Vein endothelial cell (primary cell): ENCODE results near the gene LRRC8D. TPM values are rescaled to one million over a fixed set of nuclear protein-coding genes. Genes with fewer than 3 reads are reported as not detected.

Source experiments
- total RNA-seq: library from RNA; depleted of rRNA; stranded (reverse); fragments of >200 nt; gene quantifications from 2 replicates; pipeline ENCODE4 v1.2.3, GENCODE V29; 2012

The LRRC8D gene
- total RNA-seq, result 27.1 and 28.5 TPM in 2 replicates

DNA sequence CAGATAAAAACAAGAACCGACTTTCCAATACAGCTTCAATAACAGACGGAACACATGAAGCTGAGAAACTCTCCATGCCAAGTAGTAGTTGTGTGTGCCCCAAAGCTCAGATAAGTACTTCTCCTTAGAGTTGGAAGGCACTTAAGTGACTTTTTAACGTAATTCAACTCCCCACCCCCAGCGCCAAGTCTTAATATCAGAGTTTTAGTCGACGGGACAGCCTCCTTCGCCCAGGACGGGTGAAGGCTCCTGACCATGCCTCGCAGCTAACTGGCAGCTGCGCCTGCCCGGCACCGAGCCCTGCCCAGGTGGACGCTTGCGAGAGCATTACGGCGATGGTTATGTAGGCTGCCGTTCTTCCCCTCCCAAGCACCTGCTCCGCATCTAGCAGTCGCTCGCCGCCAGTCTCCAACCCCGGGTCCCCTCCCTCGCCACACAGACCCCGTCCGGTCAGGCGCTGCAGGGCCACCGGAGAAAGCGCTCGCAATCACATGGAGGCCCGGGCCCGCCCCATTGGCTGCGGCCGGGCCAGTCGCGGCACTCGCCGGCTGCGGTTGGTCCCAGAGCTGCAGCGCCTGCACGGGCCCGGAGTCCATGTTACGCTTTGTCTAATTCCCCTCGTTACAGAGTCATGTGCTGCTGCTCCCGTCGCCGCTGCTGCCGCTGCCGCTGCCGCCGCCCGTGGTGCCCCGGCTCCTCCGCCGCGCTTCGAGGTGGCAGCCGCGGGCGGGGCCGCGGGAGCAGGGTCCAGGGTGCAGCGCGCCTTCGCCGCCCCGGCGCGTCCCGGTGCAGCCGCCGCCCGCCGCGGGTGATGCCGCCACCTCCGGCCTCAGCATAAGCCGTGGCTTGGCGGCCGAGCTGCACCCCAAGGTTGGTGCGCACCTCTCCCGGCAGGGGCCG, at the start of gene LRRC8D:
Gene LRRC8D, plus strand, starts transcription at position 611 of the 900 bp plus-strand sequence. CDS start 112,037 bp downstream, outside the sequence.

Other genes with a start within 250 kb of the LRRC8D start
- 38.9 and 47.5 TPM in 2 replicates for gene LRRC8C, start 187.9 kb upstream of the LRRC8D start, total RNA-seq
- gene ZNF326, start 174.1 kb downstream of the LRRC8D start, total RNA-seq, result 14.0 and 19.4 TPM in 2 replicates